ENCODE data around the gene SLX4IP.
"Not testable (repeated sequence)": the region's sequence is repeated elsewhere in the genome, so short reads cannot be mapped to it uniquely, and the experiment has no call there.

- TF ChIP-seq MAFK (IDR thresholded peaks at IDR 0.05; ENCODE audit: partially characterized antibody); GATA3 (IDR thresholded peaks at IDR 0.05; ENCODE audit: borderline replicate concordance); POLR2A (IDR thresholded peaks at IDR 0.05; ENCODE audit: low read length); CTCF (IDR thresholded peaks at IDR 0.05); JUN (IDR thresholded peaks at IDR 0.05); SREBF2 (IDR thresholded peaks at IDR 0.05); CHD4 (IDR thresholded peaks at IDR 0.05; ENCODE audit: borderline replicate concordance); RAD21 (conservative IDR thresholded peaks at IDR 0.05 in 1 of 2, IDR thresholded peaks at IDR 0.05 in 1 of 2): not testable (repeated sequence)
- TF ChIP-seq, protein P1, sequence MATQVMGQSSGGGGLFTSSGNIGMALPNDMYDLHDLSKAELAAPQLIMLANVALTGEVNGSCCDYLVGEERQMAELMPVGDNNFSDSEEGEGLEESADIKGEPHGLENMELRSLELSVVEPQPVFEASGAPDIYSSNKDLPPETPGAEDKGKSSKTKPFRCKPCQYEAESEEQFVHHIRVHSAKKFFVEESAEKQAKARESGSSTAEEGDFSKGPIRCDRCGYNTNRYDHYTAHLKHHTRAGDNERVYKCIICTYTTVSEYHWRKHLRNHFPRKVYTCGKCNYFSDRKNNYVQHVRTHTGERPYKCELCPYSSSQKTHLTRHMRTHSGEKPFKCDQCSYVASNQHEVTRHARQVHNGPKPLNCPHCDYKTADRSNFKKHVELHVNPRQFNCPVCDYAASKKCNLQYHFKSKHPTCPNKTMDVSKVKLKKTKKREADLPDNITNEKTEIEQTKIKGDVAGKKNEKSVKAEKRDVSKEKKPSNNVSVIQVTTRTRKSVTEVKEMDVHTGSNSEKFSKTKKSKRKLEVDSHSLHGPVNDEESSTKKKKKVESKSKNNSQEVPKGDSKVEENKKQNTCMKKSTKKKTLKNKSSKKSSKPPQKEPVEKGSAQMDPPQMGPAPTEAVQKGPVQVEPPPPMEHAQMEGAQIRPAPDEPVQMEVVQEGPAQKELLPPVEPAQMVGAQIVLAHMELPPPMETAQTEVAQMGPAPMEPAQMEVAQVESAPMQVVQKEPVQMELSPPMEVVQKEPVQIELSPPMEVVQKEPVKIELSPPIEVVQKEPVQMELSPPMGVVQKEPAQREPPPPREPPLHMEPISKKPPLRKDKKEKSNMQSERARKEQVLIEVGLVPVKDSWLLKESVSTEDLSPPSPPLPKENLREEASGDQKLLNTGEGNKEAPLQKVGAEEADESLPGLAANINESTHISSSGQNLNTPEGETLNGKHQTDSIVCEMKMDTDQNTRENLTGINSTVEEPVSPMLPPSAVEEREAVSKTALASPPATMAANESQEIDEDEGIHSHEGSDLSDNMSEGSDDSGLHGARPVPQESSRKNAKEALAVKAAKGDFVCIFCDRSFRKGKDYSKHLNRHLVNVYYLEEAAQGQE (IDR thresholded peaks at IDR 0.05) = not testable (repeated sequence)
These were observed 17.9 kb upstream of the SLX4IP start for GRCh38 chr20:10417218-10417617.
